HG02610 (cell line): ENCODE measurements around the gene ASXL2.

ENCODE experiments used
- ATAC-seq: cut with Tn5 transposase; IDR thresholded peaks from one replicate; pipeline ENCODE4 v1.9.1; 2021; ENCODE audit warnings: mild to moderate bottlenecking, moderate library complexity; ENCODE audit not compliant: unreplicated experiment

Gene ASXL2

GRCh38 chr2:25698752-25699151 lies 179.5 kb downstream of the ASXL2 start:
- ATAC-seq, result no peak

- ATAC-seq, result no peak
Measured at GRCh38 chr2:25697559-25698341, 180.5 kb downstream of the ASXL2 start.

- no peak for ATAC-seq
Measured at GRCh38 chr2:25692737-25693445, 185.4 kb downstream of the ASXL2 start.

- no peak for ATAC-seq
Measured at GRCh38 chr2:25692143-25692542, 186.1 kb downstream of the ASXL2 start.

DNA sequence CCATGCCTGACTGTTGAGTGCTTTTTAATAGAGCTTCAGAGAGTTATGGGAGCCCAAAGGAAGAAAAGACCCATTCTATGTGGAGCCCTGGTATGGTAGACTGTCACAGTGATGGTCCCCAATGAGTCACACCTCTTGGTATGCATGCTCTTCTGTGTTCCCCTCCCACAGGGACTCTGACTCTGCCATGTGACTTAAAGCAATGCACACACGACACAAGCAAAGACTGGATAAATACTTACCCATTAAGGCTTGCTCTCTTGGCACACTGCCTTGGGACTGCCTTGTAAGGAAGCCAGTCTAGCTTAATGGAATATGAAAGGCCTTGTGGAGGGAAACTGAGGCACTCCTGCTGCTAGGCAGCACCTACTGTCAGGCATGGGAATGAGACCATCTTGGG lies 188.2 kb downstream of the ASXL2 start:
- no peak for ATAC-seq

DNA sequence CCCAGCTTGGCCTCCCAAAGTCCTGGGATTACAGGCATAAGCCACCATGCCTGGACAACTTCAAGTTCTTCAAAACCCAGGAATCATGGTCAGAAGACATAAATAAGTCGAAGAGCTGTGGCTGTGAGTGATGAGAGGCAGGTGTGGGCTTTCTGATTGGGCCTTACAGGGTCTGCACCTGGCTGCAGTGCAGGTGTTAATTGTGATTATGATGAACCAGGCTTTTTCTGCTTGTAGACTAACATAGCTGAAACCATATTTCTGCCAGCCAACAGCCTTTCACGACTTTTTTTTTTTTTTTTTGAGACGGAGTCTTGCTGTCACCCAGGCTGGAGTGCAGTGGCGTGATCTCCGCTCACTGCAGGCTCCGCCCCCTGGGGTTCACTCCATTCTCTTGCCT lies 190.1 kb downstream of the ASXL2 start:
- no peak for ATAC-seq

GRCh38 chr2:25685741-25686140 lies 192.5 kb downstream of the ASXL2 start:
- no peak for ATAC-seq

- ATAC-seq, result no peak
Measured at GRCh38 chr2:25684577-25685473, 193.5 kb downstream of the ASXL2 start.
